Calu3 (cell line): ENCODE data around the gene ARL15. TPM values are rescaled to one million over a fixed set of nuclear protein-coding genes. Genes with fewer than 3 reads are reported as not detected.

ENCODE experiments used
- BruUV-seq: library from RNA; stranded (reverse); fragments of 400-500 nt; replicated peaks from 2 replicates; lab custom pipeline; 2021; lab: Mats Ljungman, UMichigan
- CTCF ChIA-PET: fragments of 300-600 bp; sonication (Branson Sonifier 250); formaldehyde crosslinking; loops from one replicate; lab custom pipeline; 2022; ENCODE audit warnings: antibody characterized with exemption; lab: Charles Lee
- DNase-seq: peaks from one replicate; pipeline ENCODE4 v3.0.0; 2022
- H3K27ac Mint-ChIP-seq: one replicate; pipeline ENCODE4 v1.8.0; 2022; ENCODE audit warnings: mixed read lengths; ENCODE audit not compliant: unreplicated experiment
- H3K27me3 Mint-ChIP-seq: one replicate; pipeline ENCODE4 v1.8.0; 2022; ENCODE audit warnings: mixed read lengths; ENCODE audit not compliant: unreplicated experiment
- H3K36me3 Mint-ChIP-seq: one replicate; pipeline ENCODE4 v1.8.0; 2022; ENCODE audit warnings: mild to moderate bottlenecking, moderate library complexity, mixed read lengths; ENCODE audit not compliant: insufficient read depth, unreplicated experiment
- H3K4me1 Mint-ChIP-seq: one replicate; pipeline ENCODE4 v1.8.0; 2022; ENCODE audit warnings: mild to moderate bottlenecking, low read depth, mixed read lengths; ENCODE audit not compliant: unreplicated experiment
- H3K4me3 Mint-ChIP-seq: one replicate; pipeline ENCODE4 v1.8.0; 2022; ENCODE audit warnings: mild to moderate bottlenecking, low read depth, moderate library complexity, mixed read lengths; ENCODE audit not compliant: unreplicated experiment
- H3K9me3 Mint-ChIP-seq: one replicate; pipeline ENCODE4 v1.8.0; 2022; ENCODE audit warnings: low read depth, mixed read lengths; ENCODE audit not compliant: unreplicated experiment
- intact Hi-C: fragments of 100-400 bp; cut with micrococcal nuclease; formaldehyde crosslinking; loops from one replicate; pipeline ENCODE4 v1.10.0; 2022; ENCODE audit not compliant: unreplicated experiment
- total RNA-seq: library from RNA; stranded (reverse); gene quantifications from 2 replicates; pipeline ENCODE4 v1.2.3, GENCODE V29; 2022
- TF ChIP-seq, protein P1 (sequence below): fragments of 200-600 bp; IDR thresholded peaks from one replicate; pipeline ENCODE4 v1.8.0; 2022; ENCODE audit warnings: antibody characterized with exemption; ENCODE audit not compliant: unreplicated experiment

The ARL15 gene
- total RNA-seq, 1 experiment from 2014 or later: 15.1 TPM

DNA sequence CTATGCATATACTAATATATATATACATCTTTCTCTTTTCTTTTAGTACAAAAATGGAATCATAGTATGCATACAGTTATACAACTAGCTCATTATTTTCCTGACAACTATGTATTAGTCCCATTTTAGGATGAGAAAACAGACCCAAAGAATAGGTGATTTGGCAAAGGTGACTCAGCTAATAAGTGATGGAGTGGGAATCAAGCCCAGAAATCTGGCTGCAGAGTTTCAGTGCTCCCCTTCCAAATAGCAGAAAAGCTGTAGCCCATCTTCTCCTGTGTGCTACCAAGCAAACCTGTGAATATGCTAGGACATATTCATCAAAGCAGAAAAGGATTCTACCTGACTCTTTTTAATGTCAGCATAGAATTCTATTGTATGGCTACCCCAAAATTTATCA, 114.7 kb downstream of the ARL15 start:
- DNase-seq: no peak
- TF ChIP-seq, protein P1, sequence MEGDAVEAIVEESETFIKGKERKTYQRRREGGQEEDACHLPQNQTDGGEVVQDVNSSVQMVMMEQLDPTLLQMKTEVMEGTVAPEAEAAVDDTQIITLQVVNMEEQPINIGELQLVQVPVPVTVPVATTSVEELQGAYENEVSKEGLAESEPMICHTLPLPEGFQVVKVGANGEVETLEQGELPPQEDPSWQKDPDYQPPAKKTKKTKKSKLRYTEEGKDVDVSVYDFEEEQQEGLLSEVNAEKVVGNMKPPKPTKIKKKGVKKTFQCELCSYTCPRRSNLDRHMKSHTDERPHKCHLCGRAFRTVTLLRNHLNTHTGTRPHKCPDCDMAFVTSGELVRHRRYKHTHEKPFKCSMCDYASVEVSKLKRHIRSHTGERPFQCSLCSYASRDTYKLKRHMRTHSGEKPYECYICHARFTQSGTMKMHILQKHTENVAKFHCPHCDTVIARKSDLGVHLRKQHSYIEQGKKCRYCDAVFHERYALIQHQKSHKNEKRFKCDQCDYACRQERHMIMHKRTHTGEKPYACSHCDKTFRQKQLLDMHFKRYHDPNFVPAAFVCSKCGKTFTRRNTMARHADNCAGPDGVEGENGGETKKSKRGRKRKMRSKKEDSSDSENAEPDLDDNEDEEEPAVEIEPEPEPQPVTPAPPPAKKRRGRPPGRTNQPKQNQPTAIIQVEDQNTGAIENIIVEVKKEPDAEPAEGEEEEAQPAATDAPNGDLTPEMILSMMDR: no peak
- no peak overlapping the region for H3K4me3 Mint-ChIP-seq
- no peak overlapping the region for H3K27ac Mint-ChIP-seq
- no peaks in the 10 kb centered on the region for H3K4me1 Mint-ChIP-seq
- no peaks in the 10 kb centered on the region for H3K36me3 Mint-ChIP-seq
- no peaks in the 10 kb centered on the region for H3K9me3 Mint-ChIP-seq
- no TSS peak for BruUV-seq
- intact Hi-C loops: no loop called here
- H3K27me3 Mint-ChIP-seq: no peaks in the 10 kb centered on the region
- CTCF ChIA-PET: interaction anchor here (0.6 kb wide), 2 partner anchors 11 to 479 kb away, joined by 3 read pairs; no protein-coding TSS in a partner anchor

DNA sequence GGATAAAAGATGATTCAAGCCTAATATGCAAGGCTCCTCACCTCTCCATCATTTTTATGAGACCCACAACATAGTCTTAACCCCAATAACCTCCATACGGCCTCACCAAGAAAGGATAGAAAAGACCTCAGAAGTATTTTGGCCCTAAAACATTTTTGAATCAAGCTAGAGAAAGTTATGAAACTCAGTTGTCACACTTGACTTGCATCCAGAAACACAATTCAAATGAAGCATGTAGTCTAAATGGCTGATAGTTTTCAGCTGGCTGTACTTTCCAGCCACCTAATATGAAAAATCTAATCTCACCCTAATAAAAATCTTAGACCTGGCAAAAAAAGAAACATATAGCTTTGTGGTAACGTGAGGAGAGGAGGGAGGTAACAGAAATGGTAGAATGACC, 116.1 kb downstream of the ARL15 start:
- H3K27me3 Mint-ChIP-seq: no peaks in the 10 kb centered on the region
- no peak for DNase-seq
- H3K36me3 Mint-ChIP-seq: no peaks in the 10 kb centered on the region
- TF ChIP-seq, protein P1: no peak
- no peaks in the 10 kb centered on the region for H3K4me1 Mint-ChIP-seq
- H3K27ac Mint-ChIP-seq: no peak overlapping the region
- intact Hi-C loops: no loop called here
- no TSS peak for BruUV-seq
- H3K9me3 Mint-ChIP-seq: no peaks in the 10 kb centered on the region
- no peak overlapping the region for H3K4me3 Mint-ChIP-seq
- CTCF ChIA-PET: no interaction called here

DNA sequence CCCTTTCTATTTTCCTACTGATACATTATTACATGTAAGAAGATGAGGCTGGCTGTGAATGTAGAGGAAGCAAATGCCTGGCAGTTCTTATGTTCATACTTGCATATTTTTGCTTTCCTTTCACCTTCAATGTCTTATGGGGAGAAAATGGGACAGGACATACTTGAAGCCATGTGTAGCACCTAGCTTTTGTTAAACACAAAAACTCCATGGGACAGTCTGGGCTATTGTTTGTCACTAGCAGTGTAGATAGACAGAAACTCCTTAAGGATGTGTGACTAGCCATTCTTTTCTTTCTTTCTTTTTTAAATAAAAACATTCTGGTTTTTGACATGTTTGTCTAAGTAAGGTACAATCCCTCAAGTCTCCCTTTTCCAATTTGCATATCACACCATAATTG, 122.7 kb downstream of the ARL15 start:
- no TSS peak for BruUV-seq
- H3K27me3 Mint-ChIP-seq: no peaks in the 10 kb centered on the region
- TF ChIP-seq, protein P1: no peak
- H3K4me1 Mint-ChIP-seq: no peaks in the 10 kb centered on the region
- CTCF ChIA-PET: no interaction called here
- H3K9me3 Mint-ChIP-seq: peaks cover 3% of the 10 kb centered on the region
- no peak overlapping the region for H3K27ac Mint-ChIP-seq
- H3K4me3 Mint-ChIP-seq: no peak overlapping the region
- H3K36me3 Mint-ChIP-seq: no peaks in the 10 kb centered on the region
- intact Hi-C loops: no loop called here
- no peak for DNase-seq

DNA sequence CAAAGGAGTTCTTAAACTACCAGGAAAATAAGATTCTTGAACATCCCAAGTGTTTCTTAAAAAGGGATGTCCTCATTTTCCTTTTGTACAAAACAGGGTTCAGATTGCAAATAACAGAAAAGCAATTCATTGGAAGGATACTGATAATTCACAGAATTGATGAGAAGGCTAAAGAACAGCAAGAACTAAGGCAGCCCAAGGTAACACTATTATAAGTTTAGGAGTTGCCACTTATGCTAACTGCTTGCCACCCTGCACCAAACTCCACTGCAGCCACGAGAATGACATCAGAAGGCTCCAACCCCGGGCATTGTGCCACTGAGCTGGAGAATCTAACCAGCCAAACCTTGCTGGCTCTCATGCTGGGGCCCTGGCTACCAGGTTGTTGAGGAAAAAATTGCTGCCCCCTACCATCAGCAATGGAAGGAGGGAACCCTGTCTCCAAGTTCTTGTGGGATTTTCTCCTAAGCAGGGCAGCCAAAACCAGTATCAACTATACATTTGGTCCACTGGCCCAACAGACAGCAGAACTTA, 123.4 kb downstream of the ARL15 start:
- H3K9me3 Mint-ChIP-seq: peaks cover 3% of the 10 kb centered on the region
- H3K27ac Mint-ChIP-seq: no peak overlapping the region
- TF ChIP-seq, protein P1: no peak
- intact Hi-C loops: no loop called here
- no peaks in the 10 kb centered on the region for H3K4me1 Mint-ChIP-seq
- H3K27me3 Mint-ChIP-seq: no peaks in the 10 kb centered on the region
- no peak overlapping the region for H3K4me3 Mint-ChIP-seq
- CTCF ChIA-PET: no interaction called here
- BruUV-seq: no TSS peak
- no peak for DNase-seq
- H3K36me3 Mint-ChIP-seq: no peaks in the 10 kb centered on the region
